Urothelium cell line (cell line): ENCODE measurements around the gene SMAD6.
"Not testable (repeated sequence)": the region's sequence is repeated elsewhere in the genome, so short reads cannot be mapped to it uniquely, and the experiment has no call there.

Source experiments
- DNase-seq: peaks from one replicate; pipeline ENCODE4 v3.0.0; 2011; ENCODE audit warnings: low spot score, mixed read lengths
- FAIRE-seq: peaks from 2 replicates; lab custom pipeline; 2011; peaks lifted over from hg19 to GRCh38; lab: Jason Lieb, UNC

SMAD6 gene

GRCh38 chr15:66755298-66756068, 53.4 kb downstream of the SMAD6 start:
- FAIRE-seq, result no peak
- DNase-seq, result no peak

DNA sequence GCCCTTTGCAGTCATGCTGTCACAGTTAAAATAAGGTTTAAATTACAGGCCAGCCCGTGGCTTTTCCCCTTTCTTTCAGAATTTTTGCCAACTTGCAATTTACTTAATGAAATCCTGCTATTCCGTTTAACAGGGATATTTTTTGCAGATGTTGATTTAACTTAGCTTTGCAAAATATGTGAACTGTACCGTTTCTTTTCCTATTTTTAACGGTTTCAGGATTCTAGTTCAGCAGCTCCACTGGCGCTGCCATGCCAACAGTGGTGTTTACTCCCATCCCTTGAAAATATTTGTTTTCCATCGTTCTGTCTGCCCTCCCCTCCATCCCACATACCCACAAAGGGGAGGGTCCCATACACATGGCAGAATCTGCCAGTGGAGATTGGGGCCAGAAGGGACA, 54.3 kb downstream of the SMAD6 start:
- DNase-seq, result no peak
- FAIRE-seq, result no peak

DNA sequence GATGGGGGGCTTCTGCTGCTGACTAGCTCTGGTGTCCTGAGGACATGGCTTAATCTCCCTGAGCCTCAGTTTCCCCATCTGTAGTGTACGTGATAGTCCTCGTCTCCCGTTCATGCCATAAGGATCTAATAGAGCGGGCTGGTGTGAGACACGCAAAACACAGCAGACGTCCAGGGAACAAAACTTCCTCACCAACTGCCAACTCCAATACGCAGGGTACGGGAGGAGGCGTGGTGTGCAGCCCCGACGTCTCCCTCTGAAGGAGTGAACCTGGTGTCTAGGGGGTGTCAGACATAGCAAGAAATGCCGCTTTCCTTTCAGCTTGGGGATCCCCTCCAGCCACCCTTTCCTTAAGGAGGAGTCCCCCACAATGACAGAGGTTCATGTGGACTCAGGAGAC, 55.0 kb downstream of the SMAD6 start:
- DNase-seq (no peak), FAIRE-seq (no peak)

- FAIRE-seq (peak; percentile 48), DNase-seq (no peak)
Observed at GRCh38 chr15:66757521-66757920, 55.5 kb downstream of the SMAD6 start.

DNA sequence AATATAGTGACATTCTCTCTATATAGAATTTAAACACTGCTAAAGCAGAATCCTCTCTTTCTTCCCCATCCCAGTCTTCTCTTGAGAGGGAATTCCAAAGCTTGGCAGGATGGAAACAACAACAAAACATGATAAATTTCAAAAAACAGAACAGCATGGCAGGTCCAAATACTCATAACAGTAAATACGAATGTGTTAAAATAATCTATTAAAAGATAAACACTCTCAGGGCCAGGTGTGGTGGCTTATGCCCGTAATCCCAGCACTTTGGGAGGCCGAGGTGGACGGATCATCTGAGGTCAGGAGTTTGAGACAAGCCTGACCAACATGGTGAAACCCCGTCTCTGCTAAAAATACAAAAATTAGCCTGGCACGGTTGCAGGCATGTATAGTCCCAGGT, 56.2 kb downstream of the SMAD6 start:
- not testable (repeated sequence) for DNase-seq, FAIRE-seq

- DNase-seq, result no peak
- no peak for FAIRE-seq
Observed at GRCh38 chr15:66758844-66759243, 56.8 kb downstream of the SMAD6 start.

DNA sequence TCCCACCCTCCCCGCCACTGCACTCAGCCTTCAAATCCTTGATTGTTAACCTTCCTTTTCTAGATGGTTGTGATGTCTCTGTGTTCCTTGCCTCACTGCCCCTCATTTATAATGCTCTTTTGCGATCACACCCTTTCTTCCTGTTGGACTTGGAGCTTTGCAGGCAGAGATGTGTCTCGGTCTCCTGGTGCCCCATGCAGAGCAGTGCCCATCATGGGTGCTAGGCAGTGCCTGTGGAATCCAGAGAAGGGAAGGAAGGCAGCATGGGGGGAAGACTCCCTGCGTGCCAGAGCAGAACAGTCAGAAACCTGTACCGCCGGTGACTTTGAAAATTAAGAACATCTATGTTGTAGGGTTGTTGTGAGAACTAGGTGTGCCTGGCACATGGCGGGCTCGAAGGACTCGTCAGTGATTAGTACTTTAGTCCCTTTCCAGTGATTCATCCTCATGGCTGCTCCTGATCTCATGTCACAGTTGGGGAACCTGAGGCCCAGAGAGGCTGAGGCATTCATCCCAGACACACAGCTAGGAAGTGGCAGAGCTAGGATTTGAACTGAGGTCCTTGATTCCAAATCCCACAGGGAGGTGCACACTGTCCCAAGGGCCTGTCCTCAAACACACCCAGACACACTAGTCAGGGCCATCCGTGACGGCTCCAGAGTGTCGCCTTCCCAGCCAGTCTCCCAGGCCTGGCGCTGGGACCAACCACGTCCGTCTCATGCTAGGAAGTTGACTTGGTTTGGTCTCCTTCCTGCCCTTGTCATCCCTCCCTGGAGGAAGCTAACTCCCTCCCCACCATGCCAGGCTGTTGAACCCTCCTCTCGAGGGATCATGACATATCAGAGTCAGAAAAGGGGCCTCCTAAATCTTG, 58.3 kb downstream of the SMAD6 start:
- DNase-seq (no peak), FAIRE-seq (no peak)

DNA sequence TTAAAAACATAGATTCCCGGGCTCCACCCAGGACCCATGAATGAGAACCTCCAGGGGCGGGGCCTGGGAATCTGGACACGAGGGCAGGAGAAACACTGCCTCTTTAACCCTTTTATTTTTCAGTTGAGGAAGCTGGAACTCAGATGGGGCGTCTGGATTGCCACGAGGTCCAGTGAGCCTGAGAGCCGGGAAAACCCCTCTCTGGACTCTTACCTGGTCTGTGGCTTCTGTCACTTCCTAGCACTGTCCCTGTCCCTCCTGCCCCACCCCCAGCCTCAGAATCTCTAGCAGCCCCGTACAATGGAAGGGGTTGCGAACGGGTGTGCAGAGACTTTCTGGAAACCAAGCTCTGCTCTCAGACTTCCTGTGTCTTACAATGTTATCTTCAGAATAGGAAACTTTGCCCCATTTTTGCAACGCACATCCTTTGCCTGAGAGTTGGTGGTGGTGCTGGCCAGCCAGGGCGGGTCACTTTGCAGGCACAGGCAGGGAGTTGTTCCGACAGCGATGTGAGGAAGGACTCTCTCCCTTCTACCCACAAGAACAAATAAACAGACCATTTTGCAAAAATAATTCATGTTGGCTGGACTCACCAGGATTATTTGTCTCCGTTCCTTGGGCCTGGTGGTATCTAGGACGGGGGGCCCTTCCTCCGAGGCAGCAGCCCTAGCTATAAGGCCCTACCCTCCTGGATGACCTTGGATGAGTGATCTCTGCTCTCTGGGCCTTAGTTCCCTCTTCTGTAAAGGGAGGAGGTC, 59.1 kb downstream of the SMAD6 start:
- no peak for DNase-seq
- no peak for FAIRE-seq

DNA sequence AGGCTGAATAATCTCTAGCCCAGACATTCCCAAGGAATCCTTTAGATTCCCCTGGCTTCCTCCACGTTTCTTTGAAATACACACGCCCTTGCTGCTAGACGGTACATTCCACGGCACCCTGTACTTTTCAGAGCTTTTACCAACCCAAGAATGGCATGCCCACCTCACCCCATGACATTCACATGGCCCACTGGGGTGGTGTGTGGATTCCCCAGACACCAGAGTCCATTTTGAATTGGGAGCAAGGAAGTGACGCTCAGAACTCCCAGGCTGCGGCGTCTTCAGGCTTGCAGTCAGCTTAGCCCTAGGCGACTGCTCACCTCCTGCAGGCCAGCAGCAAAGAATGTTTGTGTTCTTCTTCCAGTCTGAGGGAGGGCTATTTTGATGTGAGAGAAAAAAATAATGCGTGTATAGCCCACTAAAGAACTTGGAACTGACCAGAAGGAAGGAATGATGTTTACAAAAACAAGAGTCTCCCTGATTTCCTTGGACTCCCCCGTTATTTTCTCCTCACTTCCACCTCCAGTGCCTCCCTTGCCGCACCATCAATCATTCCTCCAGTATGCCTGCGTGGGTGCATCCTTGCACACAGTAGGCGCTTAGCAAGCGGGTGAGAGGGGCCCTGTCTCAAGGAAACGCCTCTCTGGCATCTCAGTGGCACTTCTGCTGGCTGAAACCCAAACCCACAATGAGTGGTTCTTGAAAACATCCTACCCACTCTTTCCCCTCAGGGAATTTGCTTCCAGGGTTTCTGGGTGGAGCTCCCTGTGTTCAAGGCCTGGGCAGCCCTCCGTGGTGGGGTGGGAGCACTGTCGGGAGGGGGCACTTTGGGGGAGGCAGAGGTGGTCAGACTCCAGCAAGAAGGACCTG, 59.9 kb downstream of the SMAD6 start:
- peak; percentile 60 for DNase-seq
- FAIRE-seq, result no peak

DNA sequence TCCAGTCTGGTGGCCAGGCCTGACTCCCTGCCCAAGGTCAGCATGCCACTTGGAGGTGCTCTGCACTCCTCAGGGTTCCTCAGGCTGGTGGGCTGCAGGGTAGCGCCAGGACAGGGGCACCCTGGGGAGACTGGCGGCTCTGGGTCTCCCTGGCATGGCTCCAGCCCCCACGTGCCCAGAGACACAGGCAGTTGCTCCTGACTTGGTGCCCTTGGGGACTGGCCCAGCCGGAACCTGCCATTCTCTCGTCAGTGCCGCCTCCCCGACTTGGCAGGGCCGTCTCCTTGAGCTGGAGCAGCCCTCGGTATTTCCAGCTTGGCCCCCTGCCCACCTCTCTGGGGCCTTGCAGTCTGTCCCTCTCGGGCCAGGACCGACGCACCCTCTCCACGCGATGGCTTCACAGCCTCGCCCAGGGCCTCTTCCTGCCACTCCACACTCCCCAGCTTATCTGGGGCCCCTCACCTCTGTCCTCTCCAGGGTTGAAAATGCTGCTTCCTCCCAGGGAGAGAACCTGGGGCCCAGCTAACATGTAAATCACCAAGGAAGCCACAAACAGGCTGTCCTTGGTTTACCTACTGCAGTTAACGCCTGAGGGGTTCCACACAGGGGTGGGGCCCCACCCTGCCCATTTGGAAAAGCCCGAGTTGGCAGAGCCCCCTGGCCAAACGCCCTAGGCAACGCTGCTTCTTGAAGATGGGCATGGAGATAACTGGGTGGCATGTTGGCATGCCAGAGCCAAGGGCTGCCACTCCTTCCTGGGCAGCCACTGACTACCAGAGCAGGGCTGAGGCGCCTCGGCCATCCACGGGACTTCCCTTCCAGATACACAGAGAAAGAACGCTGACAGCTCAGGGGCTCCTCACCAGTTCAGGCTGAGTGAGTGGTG, 61.4 kb downstream of the SMAD6 start:
- DNase-seq (no peak), FAIRE-seq (no peak)

- DNase-seq, result no peak
Observed at GRCh38 chr15:66764072-66764786, 62.2 kb downstream of the SMAD6 start.

GRCh38 chr15:66765478-66766281, 63.6 kb downstream of the SMAD6 start:
- FAIRE-seq (peak; percentile 97), DNase-seq (peak; percentile 86)

More at GRCh38 chr15:66764072-66764786, 62.2 kb downstream of the SMAD6 start:
- peak; percentile 48 for FAIRE-seq

DNA sequence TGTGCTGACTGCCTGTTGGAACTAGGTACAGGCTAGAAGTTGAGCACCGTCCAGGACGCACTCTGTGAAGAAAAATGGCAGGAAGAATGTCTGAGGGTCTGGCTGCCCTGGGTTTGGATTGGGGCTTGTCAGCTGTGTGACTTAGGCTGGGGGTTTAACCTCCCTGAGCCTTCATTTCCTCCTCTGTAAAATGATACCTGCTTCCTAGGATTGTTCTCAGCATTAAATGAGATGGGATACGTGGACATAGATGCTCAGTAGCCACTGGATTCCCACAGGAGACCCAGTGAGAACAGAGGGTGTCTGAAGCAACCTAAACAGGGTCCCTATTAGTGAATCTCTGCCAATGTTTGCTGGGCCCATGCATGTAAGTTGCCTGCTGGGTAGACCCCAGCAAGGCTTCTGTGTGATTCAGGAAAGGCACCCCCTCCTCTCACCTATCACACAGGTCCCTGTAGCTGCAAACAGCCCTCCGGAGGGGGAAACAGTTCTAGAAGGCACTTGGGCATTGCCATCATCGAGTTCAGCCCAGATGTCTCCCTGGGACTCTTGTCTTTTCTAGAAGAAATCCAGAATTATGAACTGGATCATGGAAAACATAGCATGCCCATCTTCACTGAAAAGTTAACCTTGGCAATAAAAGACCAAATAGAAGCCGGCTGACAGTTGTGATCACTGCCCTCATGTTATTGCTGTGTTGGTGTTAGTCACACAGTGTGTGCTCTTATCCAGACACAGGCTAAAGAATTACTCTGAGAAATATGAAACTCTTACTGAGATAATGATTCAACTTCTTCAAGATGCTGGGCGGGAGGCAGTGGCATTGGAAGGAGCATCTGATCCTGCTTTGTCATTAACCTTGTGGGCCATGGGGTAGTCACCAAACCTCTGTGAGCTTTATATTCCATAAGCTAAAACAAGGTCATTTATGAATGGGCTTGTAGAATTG, 64.5 kb downstream of the SMAD6 start:
- DNase-seq (no peak), FAIRE-seq (peak; percentile 71)

GRCh38 chr15:66767240-66767659, 65.2 kb downstream of the SMAD6 start:
- DNase-seq (no peak), FAIRE-seq (no peak)

DNA sequence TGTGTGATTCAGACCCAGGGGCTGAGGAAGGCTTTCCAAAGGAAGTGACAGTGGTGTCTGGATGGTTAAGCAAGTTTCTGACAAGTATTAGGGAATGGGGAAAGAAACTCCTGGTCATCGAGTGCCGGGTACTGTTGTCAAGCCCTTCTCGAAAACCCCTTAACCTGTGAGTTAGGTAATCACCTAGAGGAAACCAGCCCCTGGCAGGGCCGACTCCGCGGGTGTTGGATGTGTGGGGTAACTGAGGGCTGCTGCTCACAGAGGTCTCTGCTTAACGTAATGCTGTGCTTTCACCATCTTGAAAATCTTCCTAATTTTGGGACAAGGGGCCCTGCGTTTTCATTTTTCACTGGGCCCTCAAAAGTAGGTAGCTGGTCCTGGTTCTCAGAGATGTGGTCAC, 67.0 kb downstream of the SMAD6 start:
- DNase-seq, result no peak
- FAIRE-seq, result no peak

- FAIRE-seq (no peak), DNase-seq (no peak)
Observed at GRCh38 chr15:66770518-66771350, 68.7 kb downstream of the SMAD6 start.
